Upper lobe of left lung (tissue), 4 donors: ENCODE measurements around the gene OPRL1.

Source experiments
- EP300 ChIP-seq, 4 donors: sonication (generic); formaldehyde crosslinking; IDR thresholded peaks; one replicate each; pipeline ENCODE4 v1.5.1; 2017; ENCODE audit warnings: antibody characterized with exemption in 4 of 4, control low read depth in 2 of 4
- POLR2A ChIP-seq, 4 donors: fragments of 450-650 bp; IDR thresholded peaks; one replicate each; pipeline ENCODE4 v1.5.1; 2016 to 2017; ENCODE audit warnings: antibody characterized with exemption in 4 of 4, mild to moderate bottlenecking in 2 of 4
- POLR2AphosphoS5 ChIP-seq, 2 donors: sonication (generic); formaldehyde crosslinking; IDR thresholded peaks; one replicate each; pipeline ENCODE4 v1.5.1; 2017; ENCODE audit warnings: antibody characterized with exemption in 2 of 2
- TF ChIP-seq, protein P1 (sequence below), 6 experiments: fragments of 450-650 bp in 4 of 6; fragments of 200-600 bp in 2 of 6; sonication (generic) in 2 of 6; IDR thresholded peaks; one replicate each; pipeline ENCODE4 v1.5.1; 2016 to 2019; ENCODE audit warnings: antibody characterized with exemption in 6 of 6

DNA sequence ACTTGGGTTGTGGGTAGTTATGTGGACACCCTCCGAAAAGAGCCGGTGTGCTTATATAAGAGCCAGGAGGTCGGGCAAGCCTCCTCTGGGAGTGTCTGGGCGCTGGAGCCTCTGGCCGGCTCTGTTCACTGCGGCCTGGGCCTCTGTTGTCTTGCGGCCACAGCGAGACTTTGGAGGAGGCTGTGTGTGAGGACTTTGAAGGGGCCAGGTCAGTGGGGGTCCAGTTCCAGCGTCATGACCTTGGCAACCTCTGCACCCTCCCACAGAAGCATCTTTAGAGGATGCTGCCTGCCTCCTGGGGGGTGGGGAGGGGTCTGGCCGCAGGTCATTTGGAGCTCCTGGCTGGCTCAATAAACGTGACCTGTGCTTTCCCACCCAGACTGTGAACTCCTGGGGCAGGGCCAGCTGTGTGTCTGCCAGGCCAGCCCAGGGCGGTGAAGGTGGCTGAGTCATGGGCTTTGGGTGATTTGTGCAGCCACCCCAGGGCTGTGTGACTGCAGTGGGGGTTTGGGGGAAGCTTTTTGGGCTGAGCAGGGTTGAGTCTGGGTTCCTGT is 15.7 kb upstream of the OPRL1 start:
- TF ChIP-seq, protein P1, sequence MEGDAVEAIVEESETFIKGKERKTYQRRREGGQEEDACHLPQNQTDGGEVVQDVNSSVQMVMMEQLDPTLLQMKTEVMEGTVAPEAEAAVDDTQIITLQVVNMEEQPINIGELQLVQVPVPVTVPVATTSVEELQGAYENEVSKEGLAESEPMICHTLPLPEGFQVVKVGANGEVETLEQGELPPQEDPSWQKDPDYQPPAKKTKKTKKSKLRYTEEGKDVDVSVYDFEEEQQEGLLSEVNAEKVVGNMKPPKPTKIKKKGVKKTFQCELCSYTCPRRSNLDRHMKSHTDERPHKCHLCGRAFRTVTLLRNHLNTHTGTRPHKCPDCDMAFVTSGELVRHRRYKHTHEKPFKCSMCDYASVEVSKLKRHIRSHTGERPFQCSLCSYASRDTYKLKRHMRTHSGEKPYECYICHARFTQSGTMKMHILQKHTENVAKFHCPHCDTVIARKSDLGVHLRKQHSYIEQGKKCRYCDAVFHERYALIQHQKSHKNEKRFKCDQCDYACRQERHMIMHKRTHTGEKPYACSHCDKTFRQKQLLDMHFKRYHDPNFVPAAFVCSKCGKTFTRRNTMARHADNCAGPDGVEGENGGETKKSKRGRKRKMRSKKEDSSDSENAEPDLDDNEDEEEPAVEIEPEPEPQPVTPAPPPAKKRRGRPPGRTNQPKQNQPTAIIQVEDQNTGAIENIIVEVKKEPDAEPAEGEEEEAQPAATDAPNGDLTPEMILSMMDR (IDR thresholded peaks at IDR 0.05): no peak
- no peak for TF ChIP-seq POLR2A (IDR thresholded peaks at IDR 0.05)
- no peak for TF ChIP-seq POLR2AphosphoS5 (IDR thresholded peaks at IDR 0.05)
- no peak for TF ChIP-seq EP300 (IDR thresholded peaks at IDR 0.05)
